Fibroblast of skin of scalp (primary cell): Measurements from ENCODE around the gene BST2.

ENCODE experiments used
- DNase-seq: peaks from one replicate; pipeline ENCODE4 v3.0.0-alpha.2; 2013

BST2 gene

DNA sequence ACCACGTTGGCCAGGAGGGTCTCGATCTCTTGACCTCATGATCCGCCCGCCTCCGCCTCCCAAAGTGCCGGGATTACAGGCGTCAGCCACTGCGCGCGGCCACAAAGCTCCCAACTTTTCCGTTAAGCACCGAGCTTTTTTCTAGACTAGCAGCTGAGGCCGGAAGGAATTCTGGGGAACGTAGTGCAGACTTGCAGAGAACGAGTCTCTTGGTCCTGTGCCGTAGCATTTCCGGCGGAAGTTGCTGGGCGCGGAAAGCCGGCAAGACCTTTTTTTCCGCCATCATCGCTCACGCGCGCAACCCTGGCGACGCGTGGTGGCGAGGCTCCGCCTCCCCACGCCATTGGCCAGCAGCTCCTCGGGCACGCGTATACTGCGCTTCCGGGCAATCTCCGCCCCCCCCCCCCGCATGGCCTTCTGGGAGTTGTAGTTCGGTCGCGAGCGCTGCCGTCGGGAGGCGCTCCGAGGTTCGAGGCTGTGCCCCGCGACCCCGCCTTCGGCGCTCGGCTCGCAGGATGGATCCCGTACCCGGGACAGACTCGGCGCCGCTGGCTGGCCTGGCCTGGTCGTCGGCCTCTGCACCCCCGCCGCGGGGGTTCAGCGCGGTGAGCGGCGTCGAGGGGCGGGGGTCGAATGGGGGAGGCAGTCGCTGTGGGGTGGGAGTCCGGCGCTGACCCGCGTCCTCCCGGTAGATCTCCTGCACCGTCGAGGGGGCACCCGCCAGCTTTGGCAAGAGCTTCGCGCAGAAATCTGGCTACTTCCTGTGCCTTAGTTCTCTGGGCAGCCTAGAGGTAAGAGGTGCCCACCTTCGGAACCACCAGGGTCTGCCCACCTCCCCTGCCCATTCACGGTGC lies 14.4 kb upstream of the BST2 start, which contains the start of gene MVB12A:
Gene MVB12A, plus strand, starts transcription at position 427 of the 854 bp plus-strand sequence. Its CDS starts 89 bp downstream, at position 516.
- DNase-seq: peak; percentile 100

DNA sequence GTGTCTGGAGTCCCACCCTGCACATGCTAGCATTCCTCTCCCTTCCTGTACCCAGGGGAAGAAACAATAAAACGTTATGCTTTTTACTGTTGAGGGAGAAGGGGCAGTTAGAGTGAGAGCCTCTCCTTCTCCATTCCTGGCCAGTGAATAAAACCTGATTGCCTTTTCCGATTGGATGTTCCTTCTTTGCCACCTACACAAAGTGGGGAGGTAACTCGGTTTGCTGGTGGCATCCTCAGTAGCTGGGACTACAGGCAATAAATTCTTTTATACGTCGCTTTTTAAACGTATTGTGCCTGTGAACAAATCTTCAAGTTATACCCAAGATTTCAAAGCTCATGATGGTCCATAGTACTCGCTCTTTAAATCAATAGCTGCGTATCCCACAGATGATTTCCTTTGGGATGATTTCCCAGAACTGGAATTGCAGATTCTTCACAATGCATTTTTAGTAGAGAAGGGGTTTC lies 13.8 kb upstream of the BST2 start:
- DNase-seq: no peak

DNA sequence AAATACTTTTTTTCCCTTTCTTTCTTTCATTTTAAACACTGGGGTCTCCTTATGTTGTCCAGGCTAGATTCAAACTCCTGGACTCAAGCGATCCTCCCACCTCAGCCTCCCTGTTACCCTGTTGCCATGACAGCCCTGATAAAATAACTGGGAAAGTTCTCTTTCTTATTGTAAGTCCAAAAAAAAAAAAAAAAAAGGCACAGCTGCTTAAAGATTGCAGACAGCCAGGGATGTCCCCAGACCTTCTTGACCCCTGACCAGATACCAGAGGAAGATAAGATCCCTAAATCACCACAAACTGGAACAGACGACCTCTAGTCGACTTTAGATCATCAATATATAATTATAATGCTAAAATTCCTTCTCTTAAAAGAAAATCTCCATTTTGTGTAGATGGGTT lies 13.3 kb upstream of the BST2 start:
- DNase-seq: no peak

DNA sequence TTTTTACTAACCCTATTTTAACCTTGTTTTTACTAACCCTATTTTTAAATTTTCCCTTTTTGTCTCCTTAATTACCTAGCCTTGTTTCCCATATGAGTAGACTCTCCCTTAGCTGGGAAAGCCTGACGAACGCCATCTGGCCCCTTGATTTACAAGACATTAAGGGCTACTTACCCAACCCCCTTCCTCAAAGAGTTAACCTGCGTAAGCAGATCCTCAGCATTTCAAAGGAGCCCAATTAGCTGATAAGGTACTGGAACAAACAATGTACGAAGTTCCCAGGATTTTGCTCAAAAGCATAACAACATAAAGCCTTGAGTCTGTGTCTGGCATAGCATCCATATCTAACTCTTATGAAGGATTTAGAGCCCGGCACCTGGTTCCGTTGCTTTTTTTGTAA lies 9.7 kb upstream of the BST2 start:
- no peak for DNase-seq

DNA sequence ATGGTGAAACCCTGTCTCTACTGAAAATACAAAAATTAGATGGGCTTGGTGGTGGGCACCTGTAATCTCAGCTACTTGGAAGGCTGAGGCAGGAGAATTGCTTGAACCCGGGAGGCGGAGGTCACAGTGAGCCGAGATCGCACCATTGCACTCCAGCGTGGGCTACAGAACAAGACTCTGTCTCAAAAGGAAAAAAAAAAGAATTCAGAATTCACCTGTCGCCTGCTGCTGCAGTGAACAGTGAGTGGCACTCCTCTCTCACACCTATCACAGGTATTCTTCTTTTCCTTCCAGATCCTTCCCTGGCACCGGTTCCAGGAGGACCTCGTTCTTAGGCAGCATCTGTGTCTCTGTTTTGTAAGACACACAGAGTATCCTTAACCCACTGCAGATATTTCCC lies 8.7 kb upstream of the BST2 start:
- no peak for DNase-seq

DNA sequence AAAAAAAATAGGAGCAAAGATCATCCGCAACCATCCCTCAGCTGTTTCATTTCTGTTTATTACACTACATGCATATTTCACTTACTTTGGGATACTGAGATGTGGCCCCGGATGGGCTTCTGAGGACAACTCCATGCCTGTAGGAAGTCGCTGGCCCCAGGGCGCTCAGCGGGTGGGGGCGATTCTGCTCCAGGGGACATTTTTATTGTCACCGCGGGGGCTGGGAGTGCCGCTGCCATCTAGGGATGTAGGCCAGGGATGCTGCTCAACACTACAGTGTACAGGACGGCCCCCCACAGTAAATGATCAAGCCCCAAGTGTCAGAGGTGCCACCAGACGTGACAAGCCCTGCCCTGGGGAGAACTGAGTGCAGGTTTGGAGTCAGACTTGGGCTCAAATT lies 6.4 kb upstream of the BST2 start:
- DNase-seq: no peak

DNA sequence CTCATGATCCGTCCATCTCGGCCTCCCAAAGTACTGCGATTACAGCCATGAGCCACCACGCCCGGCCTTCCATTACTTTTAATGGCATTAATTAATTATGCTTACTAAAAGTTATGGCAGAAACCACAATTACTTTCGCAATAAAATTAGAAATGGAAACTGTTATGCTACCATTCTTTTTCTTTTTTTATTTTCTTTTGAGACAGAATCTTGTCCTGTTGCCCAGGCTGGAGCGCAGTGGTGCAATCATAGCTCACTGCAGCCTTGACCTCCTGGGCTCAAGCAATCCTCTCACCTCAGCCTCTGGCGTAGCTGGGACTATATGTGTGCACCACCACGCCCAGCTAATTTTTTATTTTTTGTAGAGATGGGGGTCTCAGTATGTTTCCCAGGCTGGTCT lies 4.6 kb upstream of the BST2 start:
- DNase-seq: no peak

DNA sequence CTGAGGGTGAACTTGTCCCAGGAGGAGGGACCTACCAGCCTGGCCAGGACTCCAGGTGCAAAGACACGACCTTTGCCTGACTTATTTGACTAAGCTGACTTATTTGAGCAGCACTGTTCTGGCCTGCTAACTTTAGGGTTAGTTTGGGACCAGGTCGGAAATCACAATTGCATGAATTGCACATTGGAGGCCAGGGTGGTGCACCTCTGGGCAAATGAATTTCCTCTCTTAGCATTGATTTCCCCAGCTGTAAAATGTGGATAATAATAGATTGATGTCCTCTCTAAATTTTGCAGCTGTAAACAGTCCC lies 1.4 kb upstream of the BST2 start:
- DNase-seq: no peak

DNA sequence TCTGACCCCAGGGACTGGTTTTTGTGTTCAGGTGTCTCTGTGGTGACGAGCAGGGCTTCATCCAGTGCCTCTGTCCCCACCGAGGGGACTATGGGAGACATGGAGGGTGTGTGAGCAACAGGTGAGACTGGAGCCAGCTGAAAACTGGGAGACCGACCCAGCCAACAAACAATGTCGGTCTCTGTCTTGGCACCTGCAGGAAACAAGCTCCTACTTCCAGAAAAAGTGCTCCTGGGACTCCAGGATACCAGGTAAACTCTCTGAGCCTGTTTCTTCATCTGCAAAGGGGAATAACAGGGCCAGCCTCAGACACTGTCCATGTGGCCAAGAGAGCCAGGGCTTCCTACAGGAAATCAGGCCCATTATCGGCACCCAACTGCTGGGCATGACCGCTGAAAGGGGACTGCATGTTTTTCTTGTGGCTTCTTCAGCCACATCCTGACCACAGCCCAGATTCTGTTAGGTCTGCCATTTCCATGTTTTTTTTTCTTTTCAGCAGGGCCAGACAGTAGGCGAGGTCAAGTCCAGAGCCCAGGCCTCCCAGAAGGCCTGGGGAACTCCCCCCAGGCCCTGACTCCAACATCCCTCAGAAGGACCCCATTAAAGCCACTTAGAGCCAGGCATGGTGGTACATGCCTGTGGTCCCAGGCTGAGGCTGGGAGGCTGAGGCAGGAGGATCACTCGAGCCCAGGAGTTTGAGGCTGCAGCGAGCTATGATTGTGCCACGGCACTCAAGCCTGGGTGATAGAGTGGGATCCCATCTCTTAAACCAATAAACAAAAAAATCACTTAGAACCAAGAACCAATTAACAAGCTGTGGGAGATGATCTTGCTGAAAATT lies 836 bp upstream of the BST2 start:
- DNase-seq: peak; percentile 50

DNA sequence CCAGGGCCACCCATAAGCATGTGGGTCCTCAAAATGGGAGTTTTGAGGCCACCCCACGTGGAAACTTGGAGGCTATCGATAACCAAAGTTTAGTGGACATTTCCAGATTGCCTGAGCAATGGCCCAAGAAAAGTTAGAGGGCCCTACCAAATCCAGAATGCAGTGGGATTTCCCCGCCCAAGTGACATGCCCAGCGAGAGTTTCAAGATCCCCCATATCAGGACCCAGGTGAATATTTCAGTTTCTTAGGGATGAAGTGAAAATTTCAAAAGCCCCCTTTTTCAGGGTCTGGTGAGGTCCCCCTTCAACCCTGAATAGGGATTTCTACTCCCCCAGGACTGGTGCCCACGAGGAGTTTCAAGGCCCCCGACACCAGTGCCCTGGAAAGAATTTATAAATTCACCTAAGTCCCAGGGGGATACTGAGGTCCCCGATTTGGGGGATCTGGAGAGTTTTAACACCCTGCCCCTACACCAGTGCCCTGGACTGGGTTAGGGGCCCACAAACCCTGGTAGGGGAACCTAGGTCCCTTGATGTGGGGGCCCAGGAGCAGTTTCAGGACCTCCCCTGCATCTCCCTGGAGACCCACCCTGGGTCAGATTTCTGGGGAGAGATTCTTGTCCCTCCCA lies 695 bp downstream of the BST2 start:
- no peak for DNase-seq

DNA sequence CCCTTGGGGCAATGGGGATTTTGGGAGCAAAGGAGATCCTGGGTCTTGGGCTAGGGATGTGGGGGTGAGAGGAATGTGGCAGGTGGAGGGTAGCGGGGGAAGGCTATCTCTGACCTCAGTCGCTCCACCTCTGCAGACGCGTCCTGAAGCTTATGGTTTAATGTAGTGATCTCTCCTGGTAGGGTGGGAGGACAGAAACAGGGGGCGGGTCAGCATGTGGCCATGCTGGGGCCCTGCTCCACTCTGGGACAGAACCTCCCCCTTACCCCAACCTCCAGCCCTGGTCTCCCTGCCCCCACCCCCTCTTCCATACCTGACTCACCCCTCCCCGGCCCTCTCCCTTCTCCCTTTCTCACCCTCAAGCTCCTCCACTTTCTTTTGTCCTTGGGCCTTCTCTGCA lies 1.4 kb downstream of the BST2 start:
- DNase-seq: no peak

DNA sequence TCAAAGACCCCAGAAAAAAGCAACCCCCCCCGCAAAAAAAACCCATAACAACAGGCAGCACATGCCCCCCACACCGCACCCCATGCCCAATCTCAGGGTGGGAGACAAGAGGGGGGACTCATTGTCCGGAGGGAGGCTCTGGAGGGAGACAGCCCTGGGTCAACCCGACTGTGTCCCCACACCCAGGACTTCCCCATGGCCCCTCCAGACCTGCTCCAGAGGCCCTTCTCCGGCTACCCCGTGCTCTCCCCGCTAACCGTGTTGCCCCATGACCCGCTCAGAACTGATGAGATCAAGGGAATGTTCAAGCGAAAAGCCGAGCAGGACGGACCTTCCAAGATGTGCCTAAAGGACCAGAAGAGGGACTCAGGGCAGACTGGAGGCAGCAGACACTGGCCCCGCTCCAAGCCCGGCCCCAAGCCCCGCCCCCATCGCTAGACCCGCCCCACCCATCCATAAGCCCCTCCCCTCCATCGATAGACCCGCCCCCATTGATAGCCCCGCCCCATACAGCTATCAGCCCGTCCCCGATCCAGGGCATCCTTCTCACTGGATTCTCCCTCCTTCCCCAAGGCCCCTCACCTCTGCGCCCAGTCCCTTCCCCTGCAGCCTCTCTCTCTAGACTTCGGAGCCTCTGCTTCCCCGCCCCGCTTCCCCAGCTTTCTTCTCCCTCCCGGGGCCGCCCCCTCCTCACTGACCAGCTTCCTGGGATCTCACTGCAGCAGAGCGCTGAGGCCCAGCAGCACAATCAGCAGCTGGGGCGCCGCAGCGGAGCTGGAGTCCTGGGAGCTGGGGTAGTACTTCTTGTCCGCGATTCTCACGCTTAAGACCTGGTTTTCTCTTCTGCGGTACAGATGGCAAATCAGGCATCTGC lies 2.2 kb downstream of the BST2 start:
- peak; percentile 12 for DNase-seq

DNA sequence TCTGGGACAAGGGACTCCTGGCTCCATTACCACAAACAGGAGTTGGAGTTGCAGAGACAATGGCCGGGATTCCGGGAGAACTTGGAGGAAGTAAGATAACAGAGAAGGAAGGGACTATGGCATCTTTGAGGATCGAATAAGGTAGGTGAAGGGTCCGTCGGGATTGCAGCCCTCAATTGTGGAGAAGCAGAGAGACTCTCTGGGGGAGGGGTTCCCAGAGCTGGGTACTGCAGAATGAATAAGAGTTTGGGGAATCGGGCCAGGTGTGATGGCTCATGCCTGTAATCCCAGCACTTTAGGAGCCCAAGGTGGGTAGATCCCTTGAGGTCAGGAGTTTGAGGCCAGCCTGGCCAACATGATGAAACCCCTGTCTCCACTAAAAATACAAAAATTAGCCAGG lies 3.8 kb downstream of the BST2 start:
- no peak for DNase-seq

DNA sequence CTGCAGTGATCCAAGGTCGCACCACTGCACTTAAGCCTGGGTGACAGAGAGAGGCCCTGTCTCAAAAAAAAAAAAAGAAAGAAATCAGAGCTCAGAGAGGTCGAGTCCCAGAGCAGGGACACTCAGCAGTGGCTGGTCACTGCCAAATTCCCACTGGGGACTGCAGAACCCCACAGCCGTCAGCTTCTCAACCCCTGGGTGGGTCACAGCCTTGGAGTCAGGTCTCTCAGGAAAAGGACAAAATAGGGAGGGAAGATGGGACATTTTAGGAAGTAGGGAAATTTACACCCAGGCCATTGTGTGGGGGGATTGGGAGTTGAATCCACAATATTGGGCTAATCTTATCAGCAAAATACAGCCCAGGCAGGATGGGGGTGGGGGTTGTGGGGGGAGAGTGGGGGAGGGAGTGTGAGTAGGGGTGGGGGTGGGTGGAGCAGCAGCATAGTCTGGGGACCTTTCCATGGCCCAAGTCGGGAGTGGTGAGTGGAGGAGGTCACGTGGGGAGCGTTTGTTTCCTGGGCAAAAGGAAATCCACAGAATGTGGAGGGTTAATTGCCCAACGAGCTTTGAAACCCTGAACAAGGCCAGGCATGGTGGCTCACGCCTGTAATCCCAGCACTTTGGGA lies 6.4 kb downstream of the BST2 start:
- DNase-seq: no peak

DNA sequence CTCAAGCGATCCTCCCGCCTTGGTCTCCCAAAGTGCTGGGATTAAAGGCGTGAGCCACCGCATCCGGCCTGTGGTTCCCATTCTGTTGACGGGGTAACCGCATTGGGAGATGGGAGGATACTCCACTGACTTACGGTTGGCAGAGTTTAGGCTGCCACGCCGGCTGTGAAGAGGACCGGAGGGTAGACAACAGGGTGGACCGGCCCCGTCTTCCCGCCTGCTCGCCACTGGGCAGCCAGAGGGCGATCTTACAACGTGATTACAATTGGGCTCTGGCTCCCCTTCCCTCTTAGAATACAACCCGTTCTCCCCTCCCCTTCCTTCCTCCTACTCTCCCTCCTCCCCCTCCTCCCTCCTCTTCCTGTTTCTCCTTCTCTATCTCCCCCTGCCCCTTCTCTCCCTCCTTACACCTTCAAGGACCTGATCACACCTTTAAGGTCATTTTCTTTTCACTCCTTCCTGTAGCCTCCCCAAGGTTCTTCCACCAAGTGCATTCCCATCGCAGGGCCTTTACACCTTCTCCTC lies 10.5 kb downstream of the BST2 start:
- DNase-seq: peak; percentile 54

DNA sequence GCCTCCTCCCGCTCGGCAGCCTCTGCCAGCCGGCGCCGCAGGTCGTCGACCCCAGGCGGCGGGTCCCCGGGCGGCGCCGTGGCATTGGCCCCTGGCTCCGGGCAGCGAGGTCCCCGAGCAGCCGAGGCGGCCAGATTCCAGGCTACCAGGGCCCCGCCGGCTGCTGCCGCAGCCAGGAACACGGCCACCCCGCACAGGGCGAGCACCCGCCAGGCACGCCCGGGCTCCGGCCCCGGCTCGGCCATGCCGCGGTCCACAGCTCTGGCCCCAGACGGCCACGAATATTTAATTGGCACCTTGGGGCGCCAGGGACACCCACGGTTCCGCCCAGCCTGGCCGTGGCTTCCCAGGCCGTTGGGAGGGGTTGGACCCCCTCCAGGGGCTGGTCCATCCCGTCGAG lies 11.5 kb downstream of the BST2 start, which contains the start of gene CCDC194:
Gene CCDC194, minus strand, starts transcription at position 283 of the 400 bp plus-strand sequence. Its CDS starts 38 bp downstream, at position 245.
- DNase-seq: no peak

DNA sequence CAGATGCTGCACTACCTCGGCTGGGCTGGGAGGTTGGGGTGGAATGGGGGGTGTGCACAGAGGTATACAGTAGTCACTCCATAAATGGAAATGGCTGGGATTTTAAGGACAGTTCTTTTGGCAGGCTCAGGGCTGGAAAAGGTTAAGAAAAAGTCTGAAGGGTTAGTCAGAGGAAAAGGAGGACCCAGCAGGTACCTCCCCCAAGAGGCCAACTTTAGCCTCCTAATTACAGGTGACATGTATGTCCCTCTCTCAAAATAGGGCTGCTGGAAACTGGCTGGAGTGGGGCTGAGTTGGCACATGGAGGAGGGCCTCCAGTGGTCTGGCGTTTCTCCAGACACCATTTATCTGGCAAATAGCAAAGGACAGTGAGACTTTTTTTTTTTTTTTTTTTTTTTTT lies 12.4 kb downstream of the BST2 start:
- peak; percentile 13 for DNase-seq

DNA sequence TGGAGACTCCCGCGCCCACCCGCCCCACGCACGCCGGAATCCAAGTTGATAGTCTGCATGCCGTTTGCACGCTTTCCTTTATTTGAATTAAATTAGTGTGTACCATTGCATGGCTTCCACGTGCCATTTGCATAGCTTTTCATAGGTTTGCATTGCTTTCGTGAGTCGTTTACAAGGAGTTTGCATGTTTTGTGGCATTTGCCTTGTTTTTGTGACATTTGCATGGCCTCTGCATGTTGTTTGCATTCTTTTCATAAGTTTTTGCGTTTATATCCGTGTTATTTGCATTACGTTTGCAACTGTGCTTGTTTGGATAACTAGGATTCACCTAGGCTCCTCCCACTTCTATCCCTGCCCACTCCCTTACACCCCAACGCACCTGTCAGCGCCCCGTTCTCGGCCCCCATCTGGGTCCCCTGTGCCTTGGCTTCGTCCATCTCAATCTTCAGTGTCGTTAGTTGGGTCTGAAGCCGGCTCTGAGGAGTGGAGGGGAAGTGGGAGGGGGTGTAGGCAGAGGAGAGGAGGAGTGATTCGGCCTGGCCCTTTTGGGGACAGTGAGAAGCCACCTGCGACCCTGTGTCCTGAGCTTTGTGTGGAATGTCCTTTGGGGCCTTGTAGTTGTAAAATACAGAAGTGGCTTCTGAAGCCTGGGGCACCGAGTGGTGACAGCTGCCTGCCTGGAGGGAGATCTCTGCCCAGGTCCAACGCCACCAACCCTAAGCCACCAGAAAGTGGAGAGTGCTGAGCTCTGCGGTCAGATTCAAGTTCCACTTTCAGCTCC lies 13.9 kb downstream of the BST2 start:
- DNase-seq: no peak

DNA sequence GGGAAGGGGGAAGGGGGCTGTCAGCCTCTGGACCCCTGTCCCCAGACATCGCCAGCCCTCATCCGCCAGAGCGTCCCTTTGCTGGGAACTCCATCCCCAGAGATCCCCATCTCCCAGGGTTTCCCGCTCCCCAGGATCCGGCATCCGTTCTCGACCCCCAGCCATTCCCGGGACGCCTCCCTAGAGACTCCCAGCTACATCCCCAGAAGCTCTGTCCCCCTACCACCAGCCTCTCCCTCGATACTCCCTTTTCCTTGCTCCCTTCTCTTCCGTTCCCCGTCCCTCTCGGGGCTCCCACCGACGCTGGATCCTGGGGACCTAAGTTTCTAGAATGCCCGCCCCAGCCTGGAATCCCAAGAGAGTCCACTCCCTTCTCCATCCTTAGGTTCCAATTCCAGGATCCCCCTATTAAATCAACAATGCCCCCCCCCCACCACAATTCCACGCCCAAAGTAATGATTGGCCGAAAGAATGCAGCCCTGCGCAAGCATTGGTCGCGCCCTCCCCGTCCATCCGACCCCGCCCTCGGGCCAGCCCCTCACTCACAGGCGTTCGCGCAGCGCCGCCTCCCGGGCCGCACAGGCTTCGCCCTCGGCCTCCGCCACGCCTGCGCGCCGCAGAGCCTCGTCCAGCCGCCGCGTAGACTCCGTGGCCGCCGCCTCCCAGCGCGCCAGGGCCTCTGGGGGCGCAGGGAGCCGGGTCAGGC lies 14.6 kb downstream of the BST2 start:
- DNase-seq: peak; percentile 91
